AG09319 (cell line): ENCODE data around the gene DTD1.

ENCODE experiments used
- DNase-seq: peaks from one replicate; pipeline ENCODE4 v3.0.0-alpha.2; 2010; ENCODE audit warnings: low read depth; ENCODE audit errors: extremely low read depth
- CTCF ChIP-seq: IDR thresholded peaks from 2 replicates; pipeline ENCODE4 v1.5.1; 2011; ENCODE audit warnings: low read depth, mild to moderate bottlenecking, inconsistent platforms, low read length, moderate library complexity

DTD1 gene

GRCh38 chr20:18715564-18715963 lies 127.7 kb downstream of the DTD1 start:
- no peak for TF ChIP-seq CTCF

GRCh38 chr20:18717062-18717461 lies 129.2 kb downstream of the DTD1 start:
- TF ChIP-seq CTCF: no peak
- DNase-seq: no peak

More at GRCh38 chr20:18715564-18715963, 127.7 kb downstream of the DTD1 start:
- DNase-seq: no peak

GRCh38 chr20:18718129-18718528 lies 130.3 kb downstream of the DTD1 start:
- TF ChIP-seq CTCF: no peak
- DNase-seq: no peak

GRCh38 chr20:18719426-18719825 lies 131.6 kb downstream of the DTD1 start:
- no peak for DNase-seq
- no peak for TF ChIP-seq CTCF

GRCh38 chr20:18721551-18722115 lies 133.8 kb downstream of the DTD1 start:
- DNase-seq: no peak
- TF ChIP-seq CTCF: no peak

GRCh38 chr20:18722371-18722770 lies 134.5 kb downstream of the DTD1 start:
- DNase-seq: no peak
- no peak for TF ChIP-seq CTCF

- DNase-seq: no peak
- TF ChIP-seq CTCF: no peak
Measured at GRCh38 chr20:18724077-18724476, 136.2 kb downstream of the DTD1 start.
